Measurements from ENCODE around the gene XYLT1. TPM values are rescaled to one million over a fixed set of nuclear protein-coding genes. Genes with fewer than 3 reads are reported as not detected.

XYLT1 gene
- total RNA-seq, 1 experiment from 2014 or later, result 14.5 TPM

DNA sequence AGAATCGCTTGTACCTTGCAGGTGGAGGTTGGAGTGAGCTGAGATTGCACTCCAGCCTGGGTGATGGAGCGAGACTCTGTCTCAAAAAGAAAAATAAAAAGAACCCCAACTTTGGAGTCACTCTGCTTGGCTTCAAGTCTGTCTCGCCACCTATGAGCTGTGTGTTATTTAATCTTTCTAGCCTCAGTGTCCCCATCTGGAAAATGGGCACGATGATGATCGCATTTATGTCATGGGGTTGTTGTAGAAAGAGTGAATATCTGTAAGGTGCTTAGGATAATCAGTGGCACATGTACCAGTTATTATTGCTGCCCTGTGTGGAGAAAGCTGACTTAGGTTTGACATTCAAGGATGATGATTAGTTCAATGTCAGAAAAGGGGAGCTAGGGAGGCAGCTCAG lies 319.4 kb downstream of the XYLT1 start:
- no peak overlapping the region for H2AFZ ChIP-seq (ENCODE audit: low read length)
- WGBS (ENCODE audit: extremely low coverage, insufficient read length, low lambda C conversion rate), result no CpG with 5 or more reads among the region's 5 CpGs
- no peaks in the 10 kb centered on the region for H3K27me3 Mint-ChIP-seq (ENCODE audit: low read depth)
- peaks cover 0 to 13% of the 10 kb centered on the region in 2 experiments; a peak in 2 of 4 replicates for H3K4me1 Mint-ChIP-seq
- no peak overlapping the region for H3K9ac ChIP-seq (ENCODE audit: extremely low read depth, insufficient read length, low read length)
- H3K23me2 ChIP-seq (ENCODE audit: insufficient read length, low read depth, low read length, poor library complexity, severe bottlenecking), result no peaks in the 10 kb centered on the region
- H3K9me3 Mint-ChIP-seq, result no peaks in the 10 kb centered on the region
- H3K27me3 ChIP-seq (ENCODE audit: insufficient read depth, low read length), result no peaks in the 10 kb centered on the region
- H2BK5ac ChIP-seq (ENCODE audit: insufficient read length, low read length), result no peak overlapping the region
- H3K4ac ChIP-seq (ENCODE audit: low read depth, low read length), result no peak overlapping the region
- H3K23ac ChIP-seq (ENCODE audit: insufficient read length, low read depth, low read length), result no peak overlapping the region
- H3K79me2 ChIP-seq (ENCODE audit: insufficient read depth, low read length), result no peaks in the 10 kb centered on the region
- H2BK15ac ChIP-seq (ENCODE audit: low read depth, low read length), result no peak overlapping the region
- no peak overlapping the region for H3K56ac ChIP-seq (ENCODE audit: insufficient read length, low read depth, low read length)
- H2BK12ac ChIP-seq (ENCODE audit: insufficient read length, low read depth, low read length), result no peak overlapping the region
- H2AK5ac ChIP-seq (ENCODE audit: insufficient read length, low read length), result no peak overlapping the region
- H3K9me3 ChIP-seq (ENCODE audit: control insufficient read depth, low read depth, low read length), result no peaks in the 10 kb centered on the region
- no peak overlapping the region for H3K4me2 ChIP-seq (ENCODE audit: insufficient read depth, insufficient read length, low read length)
- H3K36me3 Mint-ChIP-seq (ENCODE audit: insufficient read depth in 1 of 3, low read depth in 3 of 3), result no peaks in the 10 kb centered on the region
- no peak for DNase-seq
- H4K8ac ChIP-seq (replicated peaks; ENCODE audit: insufficient read length, low read depth, low read length), result no peak overlapping the region
- H2BK20ac ChIP-seq (ENCODE audit: low read depth, low read length, poor library complexity, severe bottlenecking), result no peak overlapping the region
- no peak overlapping the region for H4K91ac ChIP-seq (ENCODE audit: insufficient read length, low read depth, low read length)
- H3K14ac ChIP-seq (ENCODE audit: insufficient read depth, low read length), result no peak overlapping the region
- no peak overlapping the region for H3T11ph ChIP-seq (ENCODE audit: low read length)
- H3K4me1 ChIP-seq (ENCODE audit: insufficient read depth, low read length), result no peaks in the 10 kb centered on the region
- H3K18ac ChIP-seq (ENCODE audit: insufficient read length, low read depth, low read length), result no peak overlapping the region
- no peak overlapping the region for H3K27ac Mint-ChIP-seq
- H3K79me1 ChIP-seq (ENCODE audit: insufficient read depth, low read depth, low read length, poor library complexity, severe bottlenecking), result no peaks in the 10 kb centered on the region
- no peak overlapping the region for H3K4me3 Mint-ChIP-seq
- H2BK120ac ChIP-seq (ENCODE audit: low read depth, low read length, poor library complexity, severe bottlenecking), result no peak overlapping the region
- H3K27ac ChIP-seq (ENCODE audit: insufficient read length, low read depth, low read length), result no peak overlapping the region
- TF ChIP-seq, protein P1, sequence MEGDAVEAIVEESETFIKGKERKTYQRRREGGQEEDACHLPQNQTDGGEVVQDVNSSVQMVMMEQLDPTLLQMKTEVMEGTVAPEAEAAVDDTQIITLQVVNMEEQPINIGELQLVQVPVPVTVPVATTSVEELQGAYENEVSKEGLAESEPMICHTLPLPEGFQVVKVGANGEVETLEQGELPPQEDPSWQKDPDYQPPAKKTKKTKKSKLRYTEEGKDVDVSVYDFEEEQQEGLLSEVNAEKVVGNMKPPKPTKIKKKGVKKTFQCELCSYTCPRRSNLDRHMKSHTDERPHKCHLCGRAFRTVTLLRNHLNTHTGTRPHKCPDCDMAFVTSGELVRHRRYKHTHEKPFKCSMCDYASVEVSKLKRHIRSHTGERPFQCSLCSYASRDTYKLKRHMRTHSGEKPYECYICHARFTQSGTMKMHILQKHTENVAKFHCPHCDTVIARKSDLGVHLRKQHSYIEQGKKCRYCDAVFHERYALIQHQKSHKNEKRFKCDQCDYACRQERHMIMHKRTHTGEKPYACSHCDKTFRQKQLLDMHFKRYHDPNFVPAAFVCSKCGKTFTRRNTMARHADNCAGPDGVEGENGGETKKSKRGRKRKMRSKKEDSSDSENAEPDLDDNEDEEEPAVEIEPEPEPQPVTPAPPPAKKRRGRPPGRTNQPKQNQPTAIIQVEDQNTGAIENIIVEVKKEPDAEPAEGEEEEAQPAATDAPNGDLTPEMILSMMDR (conservative IDR thresholded peaks at IDR 0.05), result no peak
- no peaks in the 10 kb centered on the region for H4K20me1 ChIP-seq (ENCODE audit: control insufficient read depth, insufficient read depth, insufficient read length)
- no peak overlapping the region for H4K5ac ChIP-seq (ENCODE audit: insufficient read length, low read depth, low read length)

Measured in H9 (cell line).